ENCODE data around the gene PCDH15. TPM values are rescaled to one million over a fixed set of nuclear protein-coding genes. Genes with fewer than 3 reads are reported as not detected.

The PCDH15 gene
- total RNA-seq, 1 experiment from 2014 or later = 0.59 TPM

- ATAC-seq (no peak), DNase-seq (ENCODE audit: low spot score) (no peak)
- H3K4me3 Mint-ChIP-seq = no peak overlapping the region
- ChIA-PET CTCF (interaction anchor here (0.6 kb wide), 1 partner anchor 831 kb away, joined by 3 read pairs; no protein-coding TSS in a partner anchor), POLR2A (no interaction called here)
- H3K27ac Mint-ChIP-seq = no peak overlapping the region
- H3K4me1 Mint-ChIP-seq = no peaks in the 10 kb centered on the region
- no peaks in the 10 kb centered on the region for H3K27me3 Mint-ChIP-seq (ENCODE audit: low read depth)
- TF ChIP-seq, protein P1, sequence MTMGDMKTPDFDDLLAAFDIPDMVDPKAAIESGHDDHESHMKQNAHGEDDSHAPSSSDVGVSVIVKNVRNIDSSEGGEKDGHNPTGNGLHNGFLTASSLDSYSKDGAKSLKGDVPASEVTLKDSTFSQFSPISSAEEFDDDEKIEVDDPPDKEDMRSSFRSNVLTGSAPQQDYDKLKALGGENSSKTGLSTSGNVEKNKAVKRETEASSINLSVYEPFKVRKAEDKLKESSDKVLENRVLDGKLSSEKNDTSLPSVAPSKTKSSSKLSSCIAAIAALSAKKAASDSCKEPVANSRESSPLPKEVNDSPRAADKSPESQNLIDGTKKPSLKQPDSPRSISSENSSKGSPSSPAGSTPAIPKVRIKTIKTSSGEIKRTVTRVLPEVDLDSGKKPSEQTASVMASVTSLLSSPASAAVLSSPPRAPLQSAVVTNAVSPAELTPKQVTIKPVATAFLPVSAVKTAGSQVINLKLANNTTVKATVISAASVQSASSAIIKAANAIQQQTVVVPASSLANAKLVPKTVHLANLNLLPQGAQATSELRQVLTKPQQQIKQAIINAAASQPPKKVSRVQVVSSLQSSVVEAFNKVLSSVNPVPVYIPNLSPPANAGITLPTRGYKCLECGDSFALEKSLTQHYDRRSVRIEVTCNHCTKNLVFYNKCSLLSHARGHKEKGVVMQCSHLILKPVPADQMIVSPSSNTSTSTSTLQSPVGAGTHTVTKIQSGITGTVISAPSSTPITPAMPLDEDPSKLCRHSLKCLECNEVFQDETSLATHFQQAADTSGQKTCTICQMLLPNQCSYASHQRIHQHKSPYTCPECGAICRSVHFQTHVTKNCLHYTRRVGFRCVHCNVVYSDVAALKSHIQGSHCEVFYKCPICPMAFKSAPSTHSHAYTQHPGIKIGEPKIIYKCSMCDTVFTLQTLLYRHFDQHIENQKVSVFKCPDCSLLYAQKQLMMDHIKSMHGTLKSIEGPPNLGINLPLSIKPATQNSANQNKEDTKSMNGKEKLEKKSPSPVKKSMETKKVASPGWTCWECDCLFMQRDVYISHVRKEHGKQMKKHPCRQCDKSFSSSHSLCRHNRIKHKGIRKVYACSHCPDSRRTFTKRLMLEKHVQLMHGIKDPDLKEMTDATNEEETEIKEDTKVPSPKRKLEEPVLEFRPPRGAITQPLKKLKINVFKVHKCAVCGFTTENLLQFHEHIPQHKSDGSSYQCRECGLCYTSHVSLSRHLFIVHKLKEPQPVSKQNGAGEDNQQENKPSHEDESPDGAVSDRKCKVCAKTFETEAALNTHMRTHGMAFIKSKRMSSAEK (CRISPR knock-in tag; IDR thresholded peaks at IDR 0.05; ENCODE audit: borderline replicate concordance) = no peak
- TF ChIP-seq IRF2 (CRISPR knock-in tag; IDR thresholded peaks at IDR 0.05; ENCODE audit: borderline replicate concordance, low read depth) (no peak), ELF4 (CRISPR knock-in tag; IDR thresholded peaks at IDR 0.05; ENCODE audit: low read depth) (no peak), CREM (CRISPR knock-in tag; IDR thresholded peaks at IDR 0.05) (no peak), NR2C2 (CRISPR knock-in tag; IDR thresholded peaks at IDR 0.05) (no peak), ZBTB43 (CRISPR knock-in tag; IDR thresholded peaks at IDR 0.05) (no peak), GRHL2 (CRISPR knock-in tag; IDR thresholded peaks at IDR 0.05; ENCODE audit: insufficient replicate concordance, severe bottlenecking) (no peak), OVOL2 (CRISPR knock-in tag; IDR thresholded peaks at IDR 0.05; ENCODE audit: borderline replicate concordance) (no peak), NFE2L1 (CRISPR knock-in tag; IDR thresholded peaks at IDR 0.05) (no peak), CBFB (CRISPR knock-in tag; IDR thresholded peaks at IDR 0.05; ENCODE audit: low read depth) (no peak), SOX15 (CRISPR knock-in tag; IDR thresholded peaks at IDR 0.05) (no peak), ZNF396 (CRISPR knock-in tag; IDR thresholded peaks at IDR 0.05; ENCODE audit: borderline replicate concordance) (no peak)
- no peaks in the 10 kb centered on the region for H3K9me3 Mint-ChIP-seq
- no peaks in the 10 kb centered on the region for H3K36me3 Mint-ChIP-seq
Observed at GRCh38 chr10:54449056-54449455, 352.0 kb downstream of the PCDH15 start.

DNA sequence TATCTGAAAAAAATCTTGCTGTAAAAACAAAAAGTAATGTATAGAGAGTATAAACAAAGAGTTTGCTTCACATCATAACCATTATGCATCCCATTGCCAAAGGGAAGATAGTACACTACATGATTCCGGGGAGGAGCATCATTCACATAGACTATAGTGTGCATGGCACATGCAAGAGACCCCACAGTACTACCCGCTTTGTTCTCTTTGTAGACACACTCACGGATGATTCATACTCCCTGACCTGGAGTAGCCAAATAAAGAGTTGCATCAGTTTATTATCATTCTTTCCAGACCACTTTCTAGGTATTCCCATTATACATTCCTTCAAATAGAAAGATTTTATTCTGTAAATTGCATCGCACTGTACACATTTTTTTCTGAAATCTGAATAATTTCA is 356.9 kb downstream of the PCDH15 start:
- no peak overlapping the region for H3K27ac Mint-ChIP-seq
- ATAC-seq (no peak), DNase-seq (ENCODE audit: low spot score) (no peak)
- no peaks in the 10 kb centered on the region for H3K9me3 Mint-ChIP-seq
- ChIA-PET CTCF (no interaction called here), POLR2A (no interaction called here)
- peaks cover 18% of the 10 kb centered on the region for H3K4me1 Mint-ChIP-seq
- no peaks in the 10 kb centered on the region for H3K27me3 Mint-ChIP-seq (ENCODE audit: low read depth)
- no peak overlapping the region for H3K4me3 Mint-ChIP-seq
- H3K36me3 Mint-ChIP-seq = no peaks in the 10 kb centered on the region
- TF ChIP-seq CBFB (CRISPR knock-in tag; IDR thresholded peaks at IDR 0.05; ENCODE audit: low read depth) = no peak
- no peak for TF ChIP-seq ZNF219 (CRISPR knock-in tag; IDR thresholded peaks at IDR 0.05; ENCODE audit: borderline replicate concordance)
- TF ChIP-seq ATF1 (CRISPR knock-in tag; IDR thresholded peaks at IDR 0.05) = no peak
- no peak for TF ChIP-seq TCF7 (CRISPR knock-in tag; IDR thresholded peaks at IDR 0.05; ENCODE audit: low read depth)
- no peak for TF ChIP-seq OVOL2 (CRISPR knock-in tag; IDR thresholded peaks at IDR 0.05; ENCODE audit: borderline replicate concordance)
- TF ChIP-seq TP53 (CRISPR knock-in tag; IDR thresholded peaks at IDR 0.05) = no peak
- no peak for TF ChIP-seq MLX (CRISPR knock-in tag; IDR thresholded peaks at IDR 0.05)
- TF ChIP-seq NR1H2 (CRISPR knock-in tag; IDR thresholded peaks at IDR 0.05) = no peak
- no peak for TF ChIP-seq EMX1 (CRISPR knock-in tag; IDR thresholded peaks at IDR 0.05)
- TF ChIP-seq ELF4 (CRISPR knock-in tag; IDR thresholded peaks at IDR 0.05; ENCODE audit: low read depth) = no peak
- no peak for TF ChIP-seq FOXJ3 (CRISPR knock-in tag; IDR thresholded peaks at IDR 0.05; ENCODE audit: borderline replicate concordance)
- no peak for TF ChIP-seq NR3C1 (CRISPR knock-in tag; conservative IDR thresholded peaks at IDR 0.05; ENCODE audit: low read depth)
- TF ChIP-seq RELA (CRISPR knock-in tag; IDR thresholded peaks at IDR 0.05; ENCODE audit: borderline replicate concordance) = no peak
- TF ChIP-seq CDX4 (CRISPR knock-in tag; IDR thresholded peaks at IDR 0.05; ENCODE audit: borderline replicate concordance) = no peak
- TF ChIP-seq ATF3 (CRISPR knock-in tag; conservative IDR thresholded peaks at IDR 0.05) = no peak
- no peak for TF ChIP-seq NFATC4 (CRISPR knock-in tag; IDR thresholded peaks at IDR 0.05)
- no peak for TF ChIP-seq CREB1 (CRISPR knock-in tag; IDR thresholded peaks at IDR 0.05)
- TF ChIP-seq, protein P2, sequence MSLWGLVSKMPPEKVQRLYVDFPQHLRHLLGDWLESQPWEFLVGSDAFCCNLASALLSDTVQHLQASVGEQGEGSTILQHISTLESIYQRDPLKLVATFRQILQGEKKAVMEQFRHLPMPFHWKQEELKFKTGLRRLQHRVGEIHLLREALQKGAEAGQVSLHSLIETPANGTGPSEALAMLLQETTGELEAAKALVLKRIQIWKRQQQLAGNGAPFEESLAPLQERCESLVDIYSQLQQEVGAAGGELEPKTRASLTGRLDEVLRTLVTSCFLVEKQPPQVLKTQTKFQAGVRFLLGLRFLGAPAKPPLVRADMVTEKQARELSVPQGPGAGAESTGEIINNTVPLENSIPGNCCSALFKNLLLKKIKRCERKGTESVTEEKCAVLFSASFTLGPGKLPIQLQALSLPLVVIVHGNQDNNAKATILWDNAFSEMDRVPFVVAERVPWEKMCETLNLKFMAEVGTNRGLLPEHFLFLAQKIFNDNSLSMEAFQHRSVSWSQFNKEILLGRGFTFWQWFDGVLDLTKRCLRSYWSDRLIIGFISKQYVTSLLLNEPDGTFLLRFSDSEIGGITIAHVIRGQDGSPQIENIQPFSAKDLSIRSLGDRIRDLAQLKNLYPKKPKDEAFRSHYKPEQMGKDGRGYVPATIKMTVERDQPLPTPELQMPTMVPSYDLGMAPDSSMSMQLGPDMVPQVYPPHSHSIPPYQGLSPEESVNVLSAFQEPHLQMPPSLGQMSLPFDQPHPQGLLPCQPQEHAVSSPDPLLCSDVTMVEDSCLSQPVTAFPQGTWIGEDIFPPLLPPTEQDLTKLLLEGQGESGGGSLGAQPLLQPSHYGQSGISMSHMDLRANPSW (CRISPR knock-in tag; conservative IDR thresholded peaks at IDR 0.05; ENCODE audit: low read depth) = no peak
- no peak for TF ChIP-seq FOXK1 (CRISPR knock-in tag; IDR thresholded peaks at IDR 0.05)

Data from WTC11 (cell line).